Measurements from ENCODE around the gene RABL6. TPM values are rescaled to one million over a fixed set of nuclear protein-coding genes. Genes with fewer than 3 reads are reported as not detected.
"Not testable (repeated sequence)": the region's sequence is repeated elsewhere in the genome, so short reads cannot be mapped to it uniquely, and the experiment has no call there.

The RABL6 gene
- total RNA-seq, 1 donor from 2014 or later, result 60.2 TPM

DNA sequence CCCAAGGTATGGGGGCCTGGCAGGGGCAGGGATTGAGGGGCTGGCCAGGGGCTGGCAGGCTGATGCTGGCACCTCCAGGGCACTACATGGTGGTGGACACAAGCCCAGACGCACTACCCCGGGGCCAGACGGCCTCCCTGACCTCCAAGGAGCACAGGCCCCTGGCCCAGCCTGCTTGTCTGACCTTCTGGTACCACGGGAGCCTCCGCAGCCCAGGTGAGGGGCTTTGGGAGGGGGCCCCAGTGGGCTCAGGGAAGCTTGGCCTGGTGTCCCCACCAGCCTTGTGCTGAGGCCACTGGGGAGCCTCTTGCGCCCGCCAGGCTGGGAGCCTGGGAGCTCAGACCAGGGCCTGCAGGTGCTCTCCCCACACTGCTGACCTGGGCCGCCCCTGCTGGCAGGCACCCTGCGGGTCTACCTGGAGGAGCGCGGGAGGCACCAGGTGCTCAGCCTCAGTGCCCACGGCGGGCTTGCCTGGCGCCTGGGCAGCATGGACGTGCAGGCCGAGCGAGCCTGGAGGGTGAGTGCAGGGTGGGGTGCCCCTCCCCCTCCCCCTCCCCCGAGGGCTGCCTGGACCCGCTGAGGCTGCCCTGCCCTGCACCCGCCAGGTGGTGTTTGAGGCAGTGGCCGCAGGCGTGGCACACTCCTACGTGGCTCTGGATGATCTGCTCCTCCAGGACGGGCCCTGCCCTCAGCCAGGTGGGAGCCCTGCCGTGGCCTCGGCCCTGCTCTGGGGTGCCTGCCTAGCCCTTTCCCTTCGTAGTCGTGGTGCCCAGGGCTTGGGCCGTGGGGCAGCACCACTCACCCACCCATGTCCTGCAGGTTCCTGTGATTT lies 50.0 kb downstream of the RABL6 start:
- no peak for DNase-seq (ENCODE audit: low spot score)

DNA sequence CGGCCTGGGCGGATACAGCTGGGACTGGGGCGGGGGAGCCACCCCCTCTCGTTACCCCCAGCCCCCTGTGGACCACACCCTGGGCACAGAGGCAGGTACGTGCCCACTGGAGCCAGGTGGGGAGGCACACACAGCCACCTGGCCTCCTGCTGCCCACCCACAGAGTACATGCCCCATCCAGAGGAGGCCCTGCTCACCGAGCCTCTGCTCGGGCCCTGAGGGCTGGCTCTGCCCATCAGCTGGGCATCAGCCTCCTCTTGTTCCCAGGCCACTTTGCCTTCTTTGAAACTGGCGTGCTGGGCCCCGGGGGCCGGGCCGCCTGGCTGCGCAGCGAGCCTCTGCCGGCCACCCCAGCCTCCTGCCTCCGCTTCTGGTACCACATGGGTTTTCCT lies 50.7 kb downstream of the RABL6 start:
- no peak for DNase-seq (ENCODE audit: low spot score)

DNA sequence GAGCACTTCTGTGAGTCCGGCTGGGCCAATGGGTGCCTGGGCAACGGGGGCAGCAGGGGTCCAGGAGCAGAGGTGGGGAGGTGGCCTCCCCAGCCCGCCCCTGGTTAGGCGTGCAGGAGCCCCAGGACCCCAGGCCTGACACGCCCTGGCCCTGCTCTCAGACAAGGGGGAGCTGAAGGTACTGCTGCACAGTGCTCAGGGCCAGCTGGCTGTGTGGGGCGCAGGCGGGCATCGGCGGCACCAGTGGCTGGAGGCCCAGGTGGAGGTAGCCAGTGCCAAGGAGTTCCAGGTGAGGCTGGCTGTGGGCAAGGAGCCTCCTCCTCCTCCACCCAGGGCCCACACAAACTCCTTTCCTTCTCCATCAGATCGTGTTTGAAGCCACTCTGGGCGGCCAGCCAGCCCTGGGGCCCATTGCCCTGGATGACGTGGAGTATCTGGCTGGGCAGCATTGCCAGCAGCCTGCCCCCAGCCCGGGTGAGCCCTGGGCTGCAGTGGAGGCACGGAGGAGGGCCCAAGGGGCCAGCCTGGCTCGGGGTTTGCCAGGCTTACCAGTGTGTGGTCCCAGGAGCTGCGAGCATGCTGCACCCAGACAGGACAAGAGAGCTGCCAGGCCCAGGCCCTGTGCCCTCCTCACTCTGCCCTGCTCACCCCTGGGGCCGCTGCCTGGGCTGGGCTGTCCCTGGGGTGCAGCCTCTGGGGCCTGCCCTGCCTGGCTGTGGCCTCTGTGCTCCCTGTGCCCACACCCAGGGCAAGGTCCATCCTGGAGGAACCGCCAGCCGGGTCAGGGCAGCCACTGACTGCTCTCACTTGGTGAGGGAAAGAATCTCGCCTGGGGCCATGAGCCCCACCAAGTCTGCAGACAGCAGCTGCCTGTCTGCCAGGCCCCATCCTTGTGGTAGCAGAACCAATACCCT lies 51.4 kb downstream of the RABL6 start:
- DNase-seq (ENCODE audit: low spot score), result no peak

- no peak for DNase-seq (ENCODE audit: low spot score)
These were observed 52.8 kb downstream of the RABL6 start for GRCh38 chr9:136860529-136860928.

DNA sequence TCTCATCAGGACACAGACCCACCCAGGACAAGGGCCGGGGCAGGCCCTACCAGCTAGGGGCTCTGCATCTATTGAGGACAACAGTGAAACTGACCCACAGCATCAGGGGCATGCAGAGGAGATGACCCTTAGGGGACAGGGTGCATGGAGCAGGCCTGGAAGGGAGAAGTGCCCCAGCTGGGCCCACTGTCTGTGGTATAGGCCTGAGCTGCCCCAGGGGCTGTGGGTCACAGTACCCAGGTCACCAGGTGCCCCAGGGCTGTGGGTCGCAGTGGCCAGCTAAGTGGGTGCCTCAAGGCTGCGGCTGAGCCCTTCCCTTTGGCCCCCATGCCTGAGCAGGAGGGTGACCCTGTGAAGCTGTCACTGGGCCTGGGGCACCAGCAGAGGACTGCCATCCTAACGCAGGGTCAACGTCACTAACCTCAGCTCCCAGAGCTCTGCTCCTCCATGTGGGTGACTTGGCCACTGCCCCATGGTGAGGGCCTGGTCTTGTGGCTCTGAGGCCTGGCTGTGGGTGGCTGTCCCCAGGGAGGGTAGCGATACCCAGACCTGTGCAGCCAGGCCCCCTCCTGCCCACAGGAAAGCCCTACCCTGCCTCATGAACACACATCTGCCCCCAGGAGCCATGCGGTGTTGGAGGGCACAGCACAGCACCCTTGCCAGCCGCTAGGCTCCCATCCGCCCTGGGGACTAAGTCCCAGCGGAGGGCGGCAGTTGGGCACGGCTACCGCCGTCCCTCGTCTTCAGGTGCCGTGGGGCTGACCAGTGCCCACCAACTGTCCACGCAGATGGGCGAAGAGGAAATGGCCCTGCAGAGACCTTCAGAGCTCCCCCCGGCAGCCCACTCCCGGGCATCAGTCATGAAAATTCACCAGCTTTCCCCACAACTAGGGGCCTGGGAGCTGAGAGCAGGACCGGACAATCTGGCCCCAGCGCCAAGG lies 53.5 kb downstream of the RABL6 start:
- no peak for DNase-seq (ENCODE audit: low spot score)

- DNase-seq (ENCODE audit: low spot score), result no peak
These were observed 54.2 kb downstream of the RABL6 start for GRCh38 chr9:136861874-136862457.

- DNase-seq (ENCODE audit: low spot score), result no peak
These were observed 55.3 kb downstream of the RABL6 start for GRCh38 chr9:136862849-136863622.

- no peak for DNase-seq (ENCODE audit: low spot score)
These were observed 56.0 kb downstream of the RABL6 start for GRCh38 chr9:136863623-136864273.

- no peak for DNase-seq (ENCODE audit: low spot score)
These were observed 57.5 kb downstream of the RABL6 start for GRCh38 chr9:136865041-136865767.

- no peak for DNase-seq (ENCODE audit: low spot score)
These were observed 58.0 kb downstream of the RABL6 start for GRCh38 chr9:136865768-136866103.

- DNase-seq (ENCODE audit: low spot score), result not testable (repeated sequence)
These were observed 59.2 kb downstream of the RABL6 start for GRCh38 chr9:136866898-136867421.

- no peak for DNase-seq (ENCODE audit: low spot score)
These were observed 59.7 kb downstream of the RABL6 start for GRCh38 chr9:136867480-136867879.

GRCh38 chr9:136867917-136868316 lies 60.2 kb downstream of the RABL6 start:
- no peak for DNase-seq (ENCODE audit: low spot score)

GRCh38 chr9:136868644-136869043 lies 60.9 kb downstream of the RABL6 start:
- DNase-seq (ENCODE audit: low spot score), result no peak

GRCh38 chr9:136869611-136870010 lies 61.9 kb downstream of the RABL6 start:
- DNase-seq (ENCODE audit: low spot score), result not testable (repeated sequence)

DNA sequence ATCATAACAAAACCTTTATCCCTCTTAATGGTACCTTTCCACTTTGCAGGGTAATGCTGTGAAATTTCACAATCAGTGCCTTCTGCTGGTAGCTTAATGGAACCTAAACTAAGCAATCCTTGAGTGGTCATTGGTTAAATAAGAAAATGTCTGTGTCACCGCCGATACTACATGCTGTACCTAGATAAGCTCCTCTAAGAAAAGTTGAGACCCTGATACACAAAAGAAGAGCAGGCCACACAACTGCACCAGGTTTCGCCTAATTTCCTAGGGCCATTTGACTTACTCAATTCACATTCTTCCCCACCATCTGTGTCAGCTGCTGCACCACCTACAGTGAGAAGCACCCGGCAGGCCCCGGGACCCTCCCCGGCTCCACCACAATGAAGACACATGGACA lies 67.4 kb downstream of the RABL6 start:
- DNase-seq (ENCODE audit: low spot score), result no peak

DNA sequence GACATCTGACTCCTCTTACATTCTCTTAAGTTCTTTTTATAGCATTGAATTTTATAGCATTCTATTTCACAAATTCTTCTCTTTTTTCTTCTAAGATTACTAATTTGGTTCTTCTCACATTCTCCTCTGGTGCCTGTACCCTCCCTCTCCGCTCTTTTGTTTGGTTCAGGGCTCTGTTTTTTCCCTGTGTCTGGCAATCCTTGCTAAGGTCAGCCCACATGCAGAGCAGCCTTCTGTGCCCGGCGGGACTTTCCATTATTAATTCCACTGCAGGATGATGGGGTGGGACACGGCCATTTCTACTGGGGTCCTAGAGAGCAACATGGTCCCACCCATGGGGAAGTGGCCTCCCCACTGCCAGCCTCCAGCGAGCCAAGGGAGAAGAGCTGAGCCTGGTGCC lies 68.7 kb downstream of the RABL6 start:
- DNase-seq (ENCODE audit: low spot score), result no peak

GRCh38 chr9:136880651-136881050 lies 72.9 kb downstream of the RABL6 start:
- no peak for DNase-seq (ENCODE audit: low spot score)

GRCh38 chr9:136881691-136882108 lies 74.0 kb downstream of the RABL6 start:
- DNase-seq (ENCODE audit: low spot score), result no peak

Measured in ureter (tissue), 1 donor.